Hindlimb muscle (tissue), 1 donor: ENCODE data around the gene LCE1A. TPM values are rescaled to one million over a fixed set of nuclear protein-coding genes. Genes with fewer than 3 reads are reported as not detected.

Experiments used
- DNase-seq: peaks from one replicate; pipeline ENCODE4 v3.0.0-alpha.2; 2013
- polyA plus RNA-seq: library from polyadenylated mRNA; unstranded; fragments of 120-200 nt; gene quantifications from one replicate; pipeline ENCODE4 v1.2.1, GENCODE V29; 2013; ENCODE audit not compliant: insufficient read length

LCE1A gene
- polyA plus RNA-seq, 1 donor, result not detected

DNA sequence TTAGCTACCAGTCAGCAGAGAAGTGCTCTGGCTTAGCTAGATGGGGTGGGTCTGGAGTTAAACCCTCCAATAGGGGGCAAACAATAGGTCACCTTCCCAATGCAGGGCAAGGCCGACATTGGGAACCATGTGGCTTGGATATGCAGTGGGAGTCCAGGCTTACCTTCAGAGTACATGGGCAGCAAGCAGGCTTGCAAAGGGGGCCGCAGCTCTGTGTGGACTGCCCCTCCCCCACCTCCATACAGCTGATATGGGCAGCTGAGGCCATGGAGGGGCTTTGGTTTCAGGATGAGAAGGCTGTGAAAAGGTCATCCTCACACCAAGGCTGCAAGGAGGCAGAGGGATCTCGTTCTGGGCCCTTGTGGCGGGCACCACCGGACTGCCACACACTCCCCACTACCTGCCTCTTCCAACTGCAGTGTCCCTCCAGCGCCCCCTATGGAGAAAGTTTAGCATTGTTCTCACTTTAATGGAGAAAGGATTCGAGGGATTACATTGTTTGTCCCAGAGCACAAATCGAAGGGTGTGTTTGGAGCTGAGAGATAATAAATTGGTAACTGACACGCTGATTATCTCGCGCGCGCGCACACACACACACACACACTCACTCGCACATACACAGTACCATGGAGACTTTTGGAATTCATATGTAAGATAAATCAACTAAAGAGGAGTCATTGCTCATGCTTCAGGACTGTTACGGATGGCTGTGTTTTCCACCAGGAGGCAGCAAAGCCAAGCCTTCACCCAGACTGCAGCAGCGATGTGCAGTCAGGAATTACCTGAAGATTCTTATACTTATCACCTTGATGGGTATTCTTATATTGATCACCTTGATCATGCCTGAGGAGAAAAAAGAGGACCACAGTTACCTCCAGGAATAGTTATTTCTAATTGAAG, 43.8 kb downstream of the LCE1A start:
- peak; percentile 4 for DNase-seq

DNA sequence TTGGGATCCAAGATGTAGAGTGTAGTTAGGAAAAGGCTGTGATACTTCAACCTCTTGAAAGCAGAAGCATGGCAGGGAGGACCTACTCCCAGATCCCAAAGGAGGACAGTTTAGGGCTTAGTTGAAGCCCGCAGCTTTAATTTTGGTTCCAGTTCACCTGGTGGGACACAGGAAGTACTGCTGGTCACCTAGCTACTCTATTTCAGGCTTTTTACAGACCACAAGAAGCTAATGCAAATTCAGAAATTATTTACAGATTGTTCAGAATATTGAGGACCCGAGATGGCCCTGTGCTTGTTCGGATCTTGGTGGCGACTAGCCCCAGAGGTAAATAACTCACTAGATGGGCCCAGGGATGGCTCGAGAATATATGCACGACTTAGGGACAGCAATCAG, 44.5 kb downstream of the LCE1A start:
- DNase-seq, result no peak

DNA sequence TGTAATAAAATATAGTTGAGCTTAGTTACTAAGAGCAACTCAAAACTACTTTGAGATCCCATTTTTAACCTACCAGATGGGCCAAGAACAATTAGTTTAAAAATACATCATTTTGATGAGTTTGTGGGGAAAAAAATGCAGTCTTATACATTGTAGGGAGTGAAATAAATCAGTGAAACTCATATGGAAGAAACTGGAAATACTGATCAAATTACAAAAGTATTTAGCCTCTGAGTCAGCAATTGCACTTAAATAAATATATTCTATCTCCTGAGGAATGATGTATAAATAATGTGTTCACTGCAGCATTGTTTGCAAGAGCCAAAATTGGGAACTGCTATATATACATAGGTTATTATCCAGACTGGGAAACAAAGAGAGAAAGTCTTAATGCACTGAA, 46.2 kb downstream of the LCE1A start:
- DNase-seq, result peak; percentile 4

DNA sequence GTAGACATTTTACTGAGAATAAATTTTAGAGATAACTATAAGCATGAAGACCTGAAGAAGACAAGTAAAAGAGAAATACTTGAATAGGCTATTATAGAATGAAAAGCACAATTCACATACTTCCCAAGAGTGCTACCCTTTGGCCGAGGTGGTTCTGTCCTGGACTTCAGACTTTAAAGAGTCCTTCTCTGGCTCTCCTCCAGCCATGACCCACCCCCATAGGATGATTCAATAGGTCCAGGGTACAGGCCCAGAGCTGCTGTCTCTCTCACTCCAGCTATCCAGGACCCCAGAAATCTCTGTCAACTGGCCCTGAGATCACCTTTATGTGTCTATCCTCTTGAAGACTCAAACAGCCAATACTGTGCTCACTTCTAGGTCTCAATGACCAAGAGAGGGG, 49.6 kb downstream of the LCE1A start:
- DNase-seq, result no peak

Other genes starting within 250 kb of the LCE1A start
- gene LCE3D, start 247.0 kb upstream of the LCE1A start, polyA plus RNA-seq, result not detected
- gene LCE3C, start 227.2 kb upstream of the LCE1A start, polyA plus RNA-seq, result not detected
- not detected for gene LCE3B, start 213.7 kb upstream of the LCE1A start, polyA plus RNA-seq
- not detected for gene LCE3A, start 204.4 kb upstream of the LCE1A start, polyA plus RNA-seq
- not detected for gene LCE2D, start 164.1 kb upstream of the LCE1A start, polyA plus RNA-seq
- not detected for gene LCE2C, start 152.2 kb upstream of the LCE1A start, polyA plus RNA-seq
- not detected for gene LCE2B, start 141.3 kb upstream of the LCE1A start, polyA plus RNA-seq
- gene LCE2A, start 129.1 kb upstream of the LCE1A start, polyA plus RNA-seq, result not detected
- gene LCE4A, start 119.3 kb upstream of the LCE1A start, polyA plus RNA-seq, result not detected
- not detected for gene KPRP, start 69.4 kb upstream of the LCE1A start, polyA plus RNA-seq
- not detected for gene LCE1F, start 52.3 kb upstream of the LCE1A start, polyA plus RNA-seq
- not detected for gene LCE1E, start 41.2 kb upstream of the LCE1A start, polyA plus RNA-seq
- gene LCE1D, start 30.8 kb upstream of the LCE1A start, polyA plus RNA-seq, result not detected
- not detected for gene LCE1C, start 20.8 kb upstream of the LCE1A start, polyA plus RNA-seq
- gene LCE1B, start 15.5 kb upstream of the LCE1A start, polyA plus RNA-seq, result not detected
- gene LCE6A, start 15.4 kb downstream of the LCE1A start, polyA plus RNA-seq, result not detected
- gene LCE7A, start 32.5 kb downstream of the LCE1A start, polyA plus RNA-seq, result not detected
- gene SMCP, start 50.8 kb downstream of the LCE1A start, polyA plus RNA-seq, result not detected
- 0.36 TPM for gene IVL, start 81.1 kb downstream of the LCE1A start, polyA plus RNA-seq
- gene SPRR5, start 119.7 kb downstream of the LCE1A start, polyA plus RNA-seq, result not detected
- gene SPRR4, start 143.2 kb downstream of the LCE1A start, polyA plus RNA-seq, result not detected
- gene SPRR1A, start 156.6 kb downstream of the LCE1A start, polyA plus RNA-seq, result not detected
- gene SPRR3, start 174.3 kb downstream of the LCE1A start, polyA plus RNA-seq, result not detected
- gene SPRR1B, start 203.7 kb downstream of the LCE1A start, polyA plus RNA-seq, result 0.37 TPM
- gene SPRR2D, start 213.6 kb downstream of the LCE1A start, polyA plus RNA-seq, result not detected
- not detected for gene SPRR2A, start 230.0 kb downstream of the LCE1A start, polyA plus RNA-seq
- not detected for gene SPRR2B, start 244.1 kb downstream of the LCE1A start, polyA plus RNA-seq